ENCODE measurements around the gene INSIG1.

The INSIG1 gene

GRCh38 chr7:155353256-155353897, 55.7 kb downstream of the INSIG1 start:
- no peak for DNase-seq

DNA sequence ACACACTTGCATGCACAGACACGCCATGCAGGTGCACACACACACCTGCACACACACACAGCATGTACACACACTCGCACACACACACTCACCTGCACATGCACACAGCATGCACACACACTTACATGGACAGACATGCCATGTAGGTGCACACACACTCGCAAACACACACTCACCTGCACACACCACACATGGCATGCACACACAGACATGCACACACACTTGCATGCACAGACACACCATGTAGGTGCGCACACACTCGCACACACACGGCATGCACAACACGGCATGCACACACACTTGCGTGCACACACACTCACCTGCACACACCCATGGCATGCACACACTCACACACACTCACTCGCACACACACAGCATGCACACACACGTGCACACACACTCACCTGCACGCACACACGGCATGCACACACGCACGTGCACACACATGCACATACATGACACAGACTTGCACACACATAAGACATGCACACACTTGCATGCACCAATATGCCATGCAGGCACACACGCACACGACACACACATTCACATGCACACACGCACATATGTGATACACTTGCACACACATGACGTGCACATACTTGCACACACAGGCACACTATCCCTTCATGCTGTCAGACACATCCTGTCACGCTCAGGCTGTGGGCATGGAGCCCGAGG, 56.8 kb downstream of the INSIG1 start:
- DNase-seq: no peak

DNA sequence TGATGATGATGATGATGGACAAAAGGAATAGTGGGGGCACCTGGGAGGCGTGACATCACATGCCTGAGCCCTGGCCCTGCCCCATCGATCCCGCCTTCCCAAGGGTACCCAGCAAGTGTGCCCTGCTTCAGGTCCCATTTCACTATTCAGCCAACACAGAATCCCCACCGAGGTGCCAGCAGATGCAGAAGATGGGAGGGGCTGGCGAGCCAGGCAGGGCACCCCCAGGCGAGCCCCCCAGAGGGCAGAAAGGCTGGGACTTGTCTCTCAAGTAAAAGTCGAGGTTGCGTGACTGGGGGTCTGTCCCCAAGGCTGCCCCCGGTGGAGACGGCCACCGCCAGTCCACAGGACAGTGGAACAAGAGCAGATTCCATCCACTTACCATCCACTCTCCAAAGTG, 57.5 kb downstream of the INSIG1 start:
- DNase-seq: no peak

- DNase-seq: no peak
Measured at GRCh38 chr7:155355745-155356144, 58.1 kb downstream of the INSIG1 start.

DNA sequence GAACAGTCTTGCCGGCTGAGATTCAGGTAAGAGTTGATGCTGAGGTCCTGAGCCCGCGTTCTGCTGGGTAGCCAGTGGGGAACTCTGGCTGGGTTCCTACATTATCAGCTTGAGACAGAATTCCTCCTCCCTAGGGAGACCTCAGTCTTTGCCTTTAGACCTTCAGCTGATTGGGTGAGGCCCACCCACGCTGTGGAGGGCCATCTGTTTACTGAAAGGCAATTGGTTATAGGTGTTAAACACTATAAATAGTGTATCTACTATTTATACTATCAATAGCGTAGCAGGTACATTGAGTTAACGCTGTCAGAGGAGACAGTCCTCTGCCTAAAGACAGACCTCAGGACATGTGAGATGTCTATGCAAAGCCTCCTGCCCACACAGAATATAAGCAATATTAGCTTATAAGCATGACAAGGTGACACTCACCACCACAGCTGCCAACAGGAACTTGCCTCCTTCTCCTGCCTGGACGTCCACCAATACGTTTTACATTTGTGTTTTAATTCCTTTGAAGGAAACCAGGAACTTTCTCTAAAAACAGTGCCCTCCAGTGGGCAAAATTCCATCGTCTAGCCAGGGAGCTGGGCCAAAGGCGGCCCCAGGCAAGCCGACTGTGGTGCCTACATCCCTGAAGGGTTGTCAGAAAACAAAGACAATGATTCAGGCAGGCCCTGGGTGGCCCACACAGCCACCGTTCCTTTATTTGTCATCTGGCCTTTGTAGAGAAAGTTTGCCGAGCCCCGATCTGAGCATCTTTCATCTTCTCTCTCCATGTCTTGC, 58.8 kb downstream of the INSIG1 start:
- DNase-seq: no peak

DNA sequence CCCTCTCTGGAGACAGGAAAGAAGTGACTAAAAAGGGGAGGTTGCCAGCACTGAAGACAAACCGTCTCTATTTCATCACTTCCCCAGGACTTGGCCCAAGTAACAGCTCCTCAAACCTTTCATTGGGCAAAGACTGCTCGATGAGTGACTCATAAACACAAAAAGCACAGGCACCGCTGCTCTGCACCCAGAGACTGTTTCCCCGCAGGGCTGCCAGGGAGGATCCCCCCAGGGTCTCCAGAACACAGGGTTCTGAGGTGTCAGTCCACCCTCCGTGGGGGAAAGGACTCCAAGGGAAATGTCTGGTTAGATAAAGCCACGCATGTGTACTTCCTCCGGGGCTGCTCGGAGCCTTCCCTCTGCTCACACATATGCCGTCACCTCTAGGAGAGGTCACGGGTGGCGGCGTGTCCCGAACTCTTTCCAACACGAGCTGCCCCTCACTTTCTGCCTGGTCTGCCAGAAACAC, 59.9 kb downstream of the INSIG1 start:
- no peak for DNase-seq

DNA sequence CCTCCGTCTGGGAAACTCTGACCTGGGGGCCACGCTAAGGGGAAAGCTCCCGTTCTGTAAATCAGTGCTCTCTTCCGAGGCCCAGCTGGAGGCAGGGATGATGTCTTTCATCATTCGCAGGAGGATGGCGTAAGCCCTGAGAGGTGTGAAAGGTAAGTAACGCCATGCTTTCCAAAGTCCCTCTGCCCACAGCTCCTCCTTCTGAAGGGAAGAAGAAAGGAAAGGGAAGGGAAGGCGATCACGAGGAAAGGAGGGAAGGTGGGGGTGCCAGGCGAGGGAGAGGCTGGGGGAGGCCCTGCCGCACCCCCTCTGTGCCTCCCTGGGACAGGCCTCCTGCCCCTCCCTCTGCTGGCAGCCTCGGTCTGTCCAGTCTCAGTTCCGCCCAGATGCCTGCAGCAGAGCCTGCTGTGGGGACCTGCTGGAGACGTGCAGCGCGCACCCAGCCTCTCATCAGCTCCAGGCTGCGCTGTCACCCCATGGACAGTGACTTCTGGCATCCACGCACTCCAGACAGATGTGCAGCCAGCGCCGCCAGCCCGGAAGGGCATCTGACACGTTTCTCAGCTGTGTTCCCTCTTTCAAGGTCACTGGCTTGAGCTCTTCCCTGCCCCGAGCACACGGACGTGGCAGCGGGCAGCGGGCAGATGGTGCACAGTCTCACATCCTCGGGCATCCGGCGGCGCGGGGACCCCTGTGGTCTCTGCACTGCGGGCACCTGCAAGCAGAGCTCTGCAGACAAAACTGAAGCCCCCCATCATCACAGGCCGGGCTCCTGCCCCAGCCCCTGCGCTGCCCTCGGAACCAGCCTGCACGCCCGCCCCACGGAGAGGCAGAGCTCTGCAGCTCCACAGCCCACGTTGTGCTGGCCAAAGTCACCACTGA, 60.6 kb downstream of the INSIG1 start:
- no peak for DNase-seq

GRCh38 chr7:155358948-155359712, 61.5 kb downstream of the INSIG1 start:
- DNase-seq: no peak

All from activated CD8-positive, alpha-beta memory T cell treated with anti-CD3 and anti-CD28 coated beads for 24 hours (primary cell).